Hepatocyte (in vitro differentiated cells): ENCODE measurements around the gene ZNF638. TPM values are rescaled to one million over a fixed set of nuclear protein-coding genes. Genes with fewer than 3 reads are reported as not detected.

ENCODE experiments used
- DNase-seq: peaks from one replicate; pipeline ENCODE4 v3.0.0-alpha.2; 2016; ENCODE audit warnings: low spot score
- H2AFZ ChIP-seq: fragments of 200-600 bp; sonication (generic); 2 replicates; pipeline ENCODE4 v1.6.0; 2016; ENCODE audit warnings: antibody characterized with exemption, mild to moderate bottlenecking
- H3K27ac ChIP-seq: fragments of 200-600 bp; sonication (generic); 2 replicates; pipeline ENCODE4 v1.5.1; 2016; ENCODE audit warnings: mild to moderate bottlenecking
- H3K27me3 ChIP-seq: fragments of 200-600 bp; sonication (generic); 2 replicates; pipeline ENCODE4 v1.6.1; 2016
- H3K36me3 ChIP-seq: fragments of 200-600 bp; sonication (generic); replicated peaks from 2 replicates; pipeline ENCODE4 v1.5.1; 2016; ENCODE audit warnings: low read depth; ENCODE audit not compliant: insufficient read depth
- H3K4me1 ChIP-seq: fragments of 200-600 bp; sonication (generic); 2 replicates; pipeline ENCODE4 v1.5.1; 2016; ENCODE audit warnings: mild to moderate bottlenecking, moderate library complexity; ENCODE audit not compliant: insufficient read depth
- H3K4me2 ChIP-seq: fragments of 200-600 bp; sonication (generic); 2 replicates; pipeline ENCODE4 v1.6.0; 2016
- H3K4me3 ChIP-seq: fragments of 200-600 bp; sonication (generic); 2 replicates; pipeline ENCODE4 v1.5.1; 2016; ENCODE audit warnings: mild to moderate bottlenecking
- H3K79me2 ChIP-seq: fragments of 200-600 bp; sonication (generic); 2 replicates; pipeline ENCODE4 v1.6.0; 2017; ENCODE audit warnings: mild to moderate bottlenecking
- H3K9me2 ChIP-seq: fragments of 200-600 bp; sonication (generic); replicated peaks from 2 replicates; pipeline ENCODE4 v1.6.0; 2017; ENCODE audit warnings: mild to moderate bottlenecking; ENCODE audit not compliant: insufficient read depth
- H3K9me3 ChIP-seq: fragments of 200-600 bp; sonication (generic); 2 replicates; pipeline ENCODE4 v1.5.1; 2016; ENCODE audit warnings: low read depth, mild to moderate bottlenecking
- H4K20me1 ChIP-seq: fragments of 200-600 bp; sonication (generic); 2 replicates; pipeline ENCODE4 v1.6.0; 2016; ENCODE audit warnings: mild to moderate bottlenecking; ENCODE audit not compliant: insufficient read depth, poor library complexity, severe bottlenecking
- EZH2 ChIP-seq: fragments of 200-600 bp; sonication (generic); IDR thresholded peaks from 2 replicates; pipeline ENCODE4 v1.6.1; 2016; ENCODE audit warnings: antibody characterized with exemption, mild to moderate bottlenecking, borderline replicate concordance
- EZH2phosphoT487 ChIP-seq: fragments of 200-600 bp; sonication (generic); IDR thresholded peaks from one replicate; pipeline ENCODE4 v1.6.1; 2018; ENCODE audit warnings: antibody characterized with exemption, mild to moderate bottlenecking, low read depth, moderate library complexity; ENCODE audit not compliant: unreplicated experiment, severe bottlenecking
- WGBS: methylation state at CpG from one replicate; pipeline ENCODE4 v1.1.6; 2016; ENCODE audit warnings: low lambda C conversion rate; ENCODE audit errors: missing lambda C conversion rate; 5-methylcytosine and 5-hydroxymethylcytosine counted together
- polyA plus RNA-seq: library from polyadenylated mRNA; unstranded; fragments of >200 nt; fragmentation: Nextera tagmentation; extraction: Ambion mirVana; gene quantifications from 2 replicates; pipeline ENCODE4 v1.2.1, GENCODE V29; 2016
- total RNA-seq: library from RNA; depleted of rRNA; stranded (reverse); fragments of >200 nt; gene quantifications from 2 replicates; pipeline ENCODE4 v1.2.3, GENCODE V29; 2014
- TF ChIP-seq, protein P1 (sequence below): fragments of 200-600 bp; sonication (generic); IDR thresholded peaks from 2 replicates; pipeline ENCODE4 v1.5.1; 2016; ENCODE audit warnings: antibody characterized with exemption, mild to moderate bottlenecking; ENCODE audit not compliant: poor library complexity

Gene ZNF638
- total and polyA plus RNA-seq, 2 experiments from 2014 or later, result 41.2 to 141 TPM

DNA sequence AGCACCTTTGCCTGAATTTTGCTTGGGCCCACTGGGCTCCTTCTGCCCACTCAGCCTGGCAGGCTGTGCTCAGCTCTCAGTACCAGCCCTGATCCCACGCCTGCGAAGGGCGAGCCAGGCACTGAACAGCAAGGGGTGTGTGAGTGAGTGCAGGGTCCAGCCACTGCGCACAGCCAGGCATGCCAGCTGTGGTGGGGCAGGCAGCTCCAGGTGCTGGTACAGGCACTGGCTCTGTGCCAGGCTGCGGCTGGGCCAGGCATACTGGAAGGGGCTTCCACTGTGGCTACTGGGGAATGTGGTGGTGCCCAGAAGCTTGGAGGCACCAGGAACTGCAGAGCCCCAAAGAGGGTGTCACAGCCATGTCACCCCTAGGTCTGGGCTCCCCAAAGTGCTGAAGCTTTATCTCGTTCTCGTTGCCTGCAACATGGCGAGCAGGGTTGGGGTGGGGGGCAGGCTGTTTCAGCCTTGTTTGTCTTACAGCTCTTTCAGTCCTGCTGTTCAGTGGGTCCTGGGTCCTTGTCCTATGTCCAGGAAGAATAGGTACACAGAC, 130.5 kb downstream of the ZNF638 start:
- TF ChIP-seq EZH2 (no peak), EZH2phosphoT487 (no peak)
- TF ChIP-seq, protein P1, sequence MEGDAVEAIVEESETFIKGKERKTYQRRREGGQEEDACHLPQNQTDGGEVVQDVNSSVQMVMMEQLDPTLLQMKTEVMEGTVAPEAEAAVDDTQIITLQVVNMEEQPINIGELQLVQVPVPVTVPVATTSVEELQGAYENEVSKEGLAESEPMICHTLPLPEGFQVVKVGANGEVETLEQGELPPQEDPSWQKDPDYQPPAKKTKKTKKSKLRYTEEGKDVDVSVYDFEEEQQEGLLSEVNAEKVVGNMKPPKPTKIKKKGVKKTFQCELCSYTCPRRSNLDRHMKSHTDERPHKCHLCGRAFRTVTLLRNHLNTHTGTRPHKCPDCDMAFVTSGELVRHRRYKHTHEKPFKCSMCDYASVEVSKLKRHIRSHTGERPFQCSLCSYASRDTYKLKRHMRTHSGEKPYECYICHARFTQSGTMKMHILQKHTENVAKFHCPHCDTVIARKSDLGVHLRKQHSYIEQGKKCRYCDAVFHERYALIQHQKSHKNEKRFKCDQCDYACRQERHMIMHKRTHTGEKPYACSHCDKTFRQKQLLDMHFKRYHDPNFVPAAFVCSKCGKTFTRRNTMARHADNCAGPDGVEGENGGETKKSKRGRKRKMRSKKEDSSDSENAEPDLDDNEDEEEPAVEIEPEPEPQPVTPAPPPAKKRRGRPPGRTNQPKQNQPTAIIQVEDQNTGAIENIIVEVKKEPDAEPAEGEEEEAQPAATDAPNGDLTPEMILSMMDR, result no peak
- no peaks in the 10 kb centered on the region for H3K79me2 ChIP-seq
- H3K27ac ChIP-seq, result no peak overlapping the region
- 84% methylated on average over 8 of the region's 8 CpGs for WGBS
- no peaks in the 10 kb centered on the region for H3K9me2 ChIP-seq
- no peak overlapping the region for H3K4me3 ChIP-seq
- no peak overlapping the region for H3K4me2 ChIP-seq
- H3K36me3 ChIP-seq, result no peaks in the 10 kb centered on the region
- H3K4me1 ChIP-seq, result no peaks in the 10 kb centered on the region
- H3K27me3 ChIP-seq, result peaks cover 39% of the 10 kb centered on the region
- DNase-seq, result no peak
- H4K20me1 ChIP-seq, result no peaks in the 10 kb centered on the region
- no peak overlapping the region for H2AFZ ChIP-seq
- H3K9me3 ChIP-seq, result no peaks in the 10 kb centered on the region

DNA sequence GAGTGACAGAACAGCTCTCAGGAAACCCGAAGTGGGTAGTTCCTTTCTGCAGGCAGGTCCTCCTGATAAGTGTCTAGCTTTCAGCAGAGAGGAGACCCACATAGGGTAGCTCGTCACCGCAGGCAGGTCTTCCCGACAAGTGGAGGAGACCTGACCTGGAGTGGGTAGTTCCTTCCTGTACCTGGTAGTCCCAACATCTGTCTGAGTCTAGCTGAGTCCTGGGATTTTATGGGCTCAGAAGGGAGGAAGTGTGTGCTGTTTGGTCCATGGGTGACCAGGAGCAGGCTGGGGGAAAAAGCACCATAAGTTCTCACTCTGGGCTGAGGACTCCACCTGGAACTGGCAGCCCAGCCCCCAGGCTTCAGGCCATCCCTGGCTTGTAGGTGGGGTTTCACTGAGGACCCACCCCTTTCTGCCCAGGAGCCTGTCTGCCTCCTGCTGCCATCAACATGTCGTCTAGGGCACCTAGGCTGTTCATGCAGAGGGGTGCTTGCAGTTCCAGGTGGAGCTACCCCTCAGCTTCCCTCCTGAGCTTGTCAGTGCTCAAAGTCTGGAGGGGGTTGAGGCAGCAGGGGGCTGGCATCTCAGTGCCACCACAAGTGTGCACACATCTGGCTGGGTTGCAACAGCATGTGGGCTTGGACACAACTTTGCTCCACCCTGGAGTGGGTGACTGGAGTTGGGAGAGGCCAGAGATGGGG, 131.2 kb downstream of the ZNF638 start:
- WGBS, result 78% methylated on average over 5 of the region's 5 CpGs
- Histone ChIP-seq H3K9me2 (no peaks in the 10 kb centered on the region), H3K27me3 (peaks cover 46% of the 10 kb centered on the region), H3K79me2 (no peaks in the 10 kb centered on the region), H4K20me1 (no peaks in the 10 kb centered on the region), H2AFZ (no peak overlapping the region), H3K4me3 (no peak overlapping the region), H3K4me1 (no peaks in the 10 kb centered on the region), H3K36me3 (no peaks in the 10 kb centered on the region), H3K4me2 (no peak overlapping the region), H3K9me3 (no peaks in the 10 kb centered on the region), H3K27ac (no peak overlapping the region)
- TF ChIP-seq, protein P1, result no peak
- TF ChIP-seq EZH2, result no peak
- TF ChIP-seq EZH2phosphoT487, result no peak
- DNase-seq, result no peak

DNA sequence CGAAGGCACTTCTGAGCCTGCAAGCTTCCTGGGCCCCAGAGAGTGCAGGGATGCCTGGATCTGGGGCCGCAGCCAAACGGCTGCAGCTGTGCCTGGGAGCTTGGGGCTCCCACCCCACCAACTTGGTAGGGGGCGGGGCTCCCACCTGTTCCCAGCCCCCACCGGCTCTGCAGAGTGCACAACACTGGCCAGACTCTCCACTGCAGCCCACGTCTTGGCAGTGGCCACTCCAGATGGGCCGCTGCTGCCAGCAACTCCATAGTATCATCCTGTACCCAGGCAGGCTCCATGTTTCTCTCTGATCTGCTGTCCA, 131.7 kb downstream of the ZNF638 start:
- Histone ChIP-seq H2AFZ (no peak overlapping the region), H3K4me1 (no peaks in the 10 kb centered on the region), H3K4me2 (no peak overlapping the region), H3K27me3 (peaks cover 51% of the 10 kb centered on the region), H3K9me2 (no peaks in the 10 kb centered on the region), H3K9me3 (no peaks in the 10 kb centered on the region), H3K79me2 (no peaks in the 10 kb centered on the region), H3K27ac (no peak overlapping the region), H3K36me3 (no peaks in the 10 kb centered on the region), H3K4me3 (no peak overlapping the region), H4K20me1 (no peaks in the 10 kb centered on the region)
- WGBS, result 85% methylated on average over 7 of the region's 7 CpGs
- DNase-seq, result no peak
- no peak for TF ChIP-seq EZH2
- TF ChIP-seq, protein P1, result no peak
- no peak for TF ChIP-seq EZH2phosphoT487
